ENCODE measurements around the gene RTKN2. TPM values are rescaled to one million over a fixed set of nuclear protein-coding genes. Genes with fewer than 3 reads are reported as not detected.

Gene RTKN2
- total and polyA plus RNA-seq, 10 of the 15 experiments (the other 5 are each of a cell fraction or from before 2014, with no cell fraction given): 0.10 TPM; not detected in 9

- no peaks in the 10 kb centered on the region; the same call in 2 of the 3 replicates for H3K9me3 ChIP-seq (replicated peaks; ENCODE audit: control insufficient read depth, insufficient read depth, low read length)
- H3K4me3 ChIP-seq: no peak overlapping the region
- H3K9ac ChIP-seq (ENCODE audit: control insufficient read depth, insufficient read depth, low read length): no peak overlapping the region
- no peaks in the 10 kb centered on the region for H3K4me1 ChIP-seq (ENCODE audit: control insufficient read depth, insufficient read depth, low read length)
- no peak for ATAC-seq
- intact Hi-C loops (cut with micrococcal nuclease; ENCODE audit: unreplicated experiment): no loop called here
- H2AFZ ChIP-seq (ENCODE audit: control insufficient read depth, low read depth, low read length): no peak overlapping the region
- no peak for DNase-seq (ENCODE audit: low read depth, low spot score)
- ChIA-PET SMC1A (ENCODE audit: uncharacterized antibody, unreplicated experiment) (no interaction called here), RAD21 (ENCODE audit: unreplicated experiment) (no interaction called here), CTCF (no interaction called here), POLR2A (no interaction called here)
- in situ Hi-C loops (cut with MboI): no loop called here
- TF ChIP-seq, protein P1, sequence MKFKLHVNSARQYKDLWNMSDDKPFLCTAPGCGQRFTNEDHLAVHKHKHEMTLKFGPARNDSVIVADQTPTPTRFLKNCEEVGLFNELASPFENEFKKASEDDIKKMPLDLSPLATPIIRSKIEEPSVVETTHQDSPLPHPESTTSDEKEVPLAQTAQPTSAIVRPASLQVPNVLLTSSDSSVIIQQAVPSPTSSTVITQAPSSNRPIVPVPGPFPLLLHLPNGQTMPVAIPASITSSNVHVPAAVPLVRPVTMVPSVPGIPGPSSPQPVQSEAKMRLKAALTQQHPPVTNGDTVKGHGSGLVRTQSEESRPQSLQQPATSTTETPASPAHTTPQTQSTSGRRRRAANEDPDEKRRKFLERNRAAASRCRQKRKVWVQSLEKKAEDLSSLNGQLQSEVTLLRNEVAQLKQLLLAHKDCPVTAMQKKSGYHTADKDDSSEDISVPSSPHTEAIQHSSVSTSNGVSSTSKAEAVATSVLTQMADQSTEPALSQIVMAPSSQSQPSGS (IDR thresholded peaks at IDR 0.05; ENCODE audit: low read length): no peak
- H3K27ac ChIP-seq (ENCODE audit: control insufficient read depth, insufficient read depth): no peak overlapping the region
- no peak overlapping the region for H3K4me2 ChIP-seq (ENCODE audit: control insufficient read depth, insufficient read depth)
- H3K79me2 ChIP-seq (ENCODE audit: control insufficient read depth, insufficient read depth, low read length): no peaks in the 10 kb centered on the region
- WGBS (ENCODE audit: insufficient coverage, insufficient replicate concordance, low lambda C conversion rate, missing lambda C conversion rate): 38% methylated on average over 5 of the region's 5 CpGs
- no peaks in the 10 kb centered on the region for H4K20me1 ChIP-seq (ENCODE audit: control insufficient read depth, insufficient read depth)
- H3K36me3 ChIP-seq (ENCODE audit: control insufficient read depth in 2 of 2, insufficient read depth in 2 of 2, low read length in 1 of 2): no peaks in the 10 kb centered on the region
- no peak for FAIRE-seq
- H3K27me3 ChIP-seq (replicated peaks in 1 of 2; ENCODE audit: control insufficient read depth in 2 of 2, insufficient read depth in 2 of 2, low read length in 1 of 2): no peaks in the 10 kb centered on the region; a peak in 1 of 4 replicates
- no TSS peak for BruUV-seq (replicated peaks)
These were observed 29.2 kb upstream of the RTKN2 start for GRCh38 chr10:62297857-62298256.

DNA sequence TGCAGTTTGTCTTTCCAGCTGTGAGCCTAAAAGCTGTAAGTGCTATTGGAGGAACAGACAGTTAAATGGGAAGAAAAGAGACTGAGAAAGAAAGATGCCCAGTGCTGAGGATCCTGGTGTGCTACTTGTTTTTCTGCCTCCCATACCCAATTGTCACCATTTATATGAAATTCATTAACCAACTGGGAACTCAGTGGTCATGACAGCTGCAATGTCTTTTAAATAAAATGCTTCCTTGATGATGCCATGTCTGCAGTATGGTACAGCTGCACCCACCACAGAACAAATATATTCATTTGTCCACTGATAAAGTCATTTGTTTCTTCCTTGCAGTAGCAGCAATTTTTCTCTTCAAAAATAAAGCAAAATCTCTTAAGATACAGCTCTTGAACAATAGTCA, 15.6 kb upstream of the RTKN2 start:
- no peak overlapping the region for H3K9ac ChIP-seq (ENCODE audit: control insufficient read depth, insufficient read depth, low read length)
- no peak overlapping the region for H2AFZ ChIP-seq (ENCODE audit: control insufficient read depth, low read depth, low read length)
- ChIA-PET CTCF (interaction anchor here (0.6 kb wide), 1 partner anchor 57 kb away, joined by 3 read pairs; no protein-coding TSS in a partner anchor), RAD21 (ENCODE audit: unreplicated experiment) (no interaction called here), SMC1A (ENCODE audit: uncharacterized antibody, unreplicated experiment) (no interaction called here), POLR2A (no interaction called here)
- FAIRE-seq (no peak), ATAC-seq (no peak), DNase-seq (ENCODE audit: low read depth, low spot score) (no peak)
- intact Hi-C loops (cut with micrococcal nuclease; ENCODE audit: unreplicated experiment) (no loop called here), in situ Hi-C loops (cut with MboI) (no loop called here)
- TF ChIP-seq CBFB (IDR thresholded peaks at IDR 0.05; ENCODE audit: low read depth) (no peak), POU2F2 (IDR thresholded peaks at IDR 0.05; ENCODE audit: borderline replicate concordance, low read depth, low read length) (no peak), MLLT1 (IDR thresholded peaks at IDR 0.05) (no peak), BCL3 (IDR thresholded peaks at IDR 0.05; ENCODE audit: borderline replicate concordance, insufficient read depth, low read depth, low read length, poor library complexity, severe bottlenecking) (no peak), ZNF207 (IDR thresholded peaks at IDR 0.05; ENCODE audit: borderline replicate concordance) (no peak), NRF1 (conservative IDR thresholded peaks at IDR 0.05; ENCODE audit: low read depth, low read length) (no peak), TCF3 (IDR thresholded peaks at IDR 0.05; ENCODE audit: borderline replicate concordance, insufficient read depth, low read depth, low read length) (no peak), FOS (IDR thresholded peaks at IDR 0.05; ENCODE audit: borderline replicate concordance, extremely low read depth, insufficient read length) (no peak), ETV6 (conservative IDR thresholded peaks at IDR 0.05 in 1 of 2, IDR thresholded peaks at IDR 0.05 in 1 of 2; ENCODE audit: borderline replicate concordance in 1 of 2, low read depth in 1 of 2) (no peak), PAX5 (IDR thresholded peaks at IDR 0.05; ENCODE audit: borderline replicate concordance, low read depth, low read length) (no peak), MXI1 (IDR thresholded peaks at IDR 0.05; ENCODE audit: low read depth, low read length) (no peak), TCF7 (IDR thresholded peaks at IDR 0.05; ENCODE audit: borderline replicate concordance) (no peak)
- H3K79me2 ChIP-seq (ENCODE audit: control insufficient read depth, insufficient read depth, low read length): no peaks in the 10 kb centered on the region
- H4K20me1 ChIP-seq (ENCODE audit: control insufficient read depth, insufficient read depth): no peaks in the 10 kb centered on the region
- no peaks in the 10 kb centered on the region for H3K4me1 ChIP-seq (ENCODE audit: control insufficient read depth, insufficient read depth, low read length)
- no TSS peak for BruUV-seq (replicated peaks)
- H3K27ac ChIP-seq (ENCODE audit: control insufficient read depth, insufficient read depth): no peak overlapping the region
- no peak overlapping the region for H3K4me2 ChIP-seq (ENCODE audit: control insufficient read depth, insufficient read depth)
- no peaks in the 10 kb centered on the region for H3K9me3 ChIP-seq (replicated peaks; ENCODE audit: control insufficient read depth, insufficient read depth, low read length)
- no peaks in the 10 kb centered on the region for H3K27me3 ChIP-seq (replicated peaks in 1 of 2; ENCODE audit: control insufficient read depth in 2 of 2, insufficient read depth in 2 of 2, low read length in 1 of 2)
- no peaks in the 10 kb centered on the region for H3K36me3 ChIP-seq (ENCODE audit: control insufficient read depth in 2 of 2, insufficient read depth in 2 of 2, low read length in 1 of 2)
- no peak overlapping the region for H3K4me3 ChIP-seq
